Measurements from ENCODE around the gene PEA15. TPM values are rescaled to one million over a fixed set of nuclear protein-coding genes. Genes with fewer than 3 reads are reported as not detected.

PEA15 gene
- total and polyA plus RNA-seq, 2 donors (not counting 3 experiments of a cell fraction or from before 2014, with no cell fraction given): 250 to 304 TPM

DNA sequence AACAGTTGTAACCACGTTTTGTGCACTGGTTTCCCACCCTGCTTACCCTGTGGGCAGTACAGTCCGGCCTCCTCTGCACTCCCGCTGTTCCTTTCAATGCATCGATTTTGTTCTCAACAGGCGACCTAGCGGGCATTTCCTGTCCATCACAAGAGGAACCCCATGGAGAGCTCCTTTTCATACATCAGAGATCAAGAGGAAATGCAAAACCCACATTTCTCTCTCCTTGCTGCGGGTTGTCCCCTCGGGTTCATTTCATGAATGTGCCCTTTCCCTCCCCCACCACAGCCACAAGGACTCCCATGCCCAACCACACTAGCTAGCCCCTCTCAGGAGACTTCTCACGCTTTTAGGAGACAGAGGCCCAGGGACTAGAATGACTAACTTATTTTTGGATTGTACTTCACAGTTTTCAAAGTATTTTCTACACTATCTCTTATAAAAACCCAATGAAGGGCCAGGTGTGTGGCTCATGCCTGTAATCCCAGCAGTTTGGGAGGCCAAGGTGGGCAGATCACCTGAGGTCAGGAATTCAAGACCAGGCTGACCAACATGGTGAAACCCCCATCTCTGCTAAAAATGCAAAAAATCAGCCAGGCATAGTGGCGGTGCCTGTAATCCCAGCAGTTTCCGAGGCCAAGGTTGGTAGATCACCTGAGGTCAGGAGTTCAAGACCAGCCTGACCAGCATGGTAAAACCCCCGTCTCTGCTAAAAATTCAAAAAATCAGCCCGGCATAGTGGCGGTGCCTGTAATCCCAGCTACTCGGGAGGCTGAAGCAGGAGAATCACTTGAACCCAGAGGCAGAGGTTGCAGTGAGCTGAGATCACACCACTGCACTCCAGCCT, 35.4 kb upstream of the PEA15 start:
- Histone ChIP-seq H3K4me3 (replicated peaks in 1 of 3; ENCODE audit: insufficient read depth in 1 of 3, low read depth in 1 of 3, low read length in 3 of 3) (no peak overlapping the region), H3K79me2 (ENCODE audit: control insufficient read depth, insufficient read depth, low read length) (no peaks in the 10 kb centered on the region), H3K9ac (replicated peaks; ENCODE audit: extremely low read depth, insufficient read depth, low read length) (no peak overlapping the region), H3K9me1 (replicated peaks; ENCODE audit: control insufficient read depth, extremely low read depth, insufficient read depth, low read length) (no peaks in the 10 kb centered on the region), H4K20me1 (replicated peaks; ENCODE audit: control insufficient read depth, extremely low read depth, insufficient read depth, low read length) (no peaks in the 10 kb centered on the region), H2AFZ (ENCODE audit: low read depth, low read length) (no peak overlapping the region), H3K27me3 (ENCODE audit: control insufficient read depth in 2 of 2, insufficient read depth in 2 of 2, low read length in 2 of 2) (peaks cover 7 to 17% of the 10 kb centered on the region in 2 experiments), H3K9me3 (replicated peaks; ENCODE audit: control insufficient read depth, insufficient read depth, low read length) (no peaks in the 10 kb centered on the region), H3K27ac (ENCODE audit: insufficient read depth, low read depth, low read length) (no peak overlapping the region), H3K4me2 (ENCODE audit: insufficient read depth, low read length) (no peak overlapping the region), H3K4me1 (ENCODE audit: control insufficient read depth, extremely low read depth, insufficient read depth, low read length) (no peaks in the 10 kb centered on the region), H3K36me3 (ENCODE audit: control insufficient read depth in 2 of 2, extremely low read depth in 1 of 2, insufficient read depth in 2 of 2, low read length in 2 of 2) (no peaks in the 10 kb centered on the region)
- ChIA-PET POLR2A (no interaction called here), CTCF (interaction anchor here (0.7 to 1.7 kb wide), 4 partner anchors 24 to 122 kb away, joined by 3 to 5 read pairs (median 5); no protein-coding TSS in a partner anchor)
- dilution Hi-C loops (cut with MboI; ENCODE audit: extremely low pct_ligation_motif_present, low sequenced_read_pairs): no loop called here
- intact Hi-C loops (cut with micrococcal nuclease): no loop called here
- no peak for DNase-seq (ENCODE audit: low read depth, low spot score)
- no peak for FAIRE-seq
- TF ChIP-seq GATA2 (IDR thresholded peaks at IDR 0.05; ENCODE audit: insufficient read depth, insufficient read length, low read depth, low read length) (no peak), EZH2 (IDR thresholded peaks at IDR 0.05; ENCODE audit: borderline replicate concordance, low read depth, low read length, severe bottlenecking) (no peak), POLR2A (IDR thresholded peaks at IDR 0.05; ENCODE audit: low read depth, low read length) (no peak), JUN (IDR thresholded peaks at IDR 0.05; ENCODE audit: borderline replicate concordance, insufficient read depth, insufficient read length, low read depth) (no peak), POLR2AphosphoS5 (IDR thresholded peaks at IDR 0.05; ENCODE audit: insufficient read depth, low read depth, low read length) (no peak), FOS (IDR thresholded peaks at IDR 0.05; ENCODE audit: borderline replicate concordance, insufficient read depth, low read length) (no peak), CTCF (IDR thresholded peaks at IDR 0.05; ENCODE audit: extremely low read depth in 1 of 2, insufficient read depth in 1 of 2, low read depth in 1 of 2, low read length in 2 of 2) (no peak), MYC (IDR thresholded peaks at IDR 0.05; ENCODE audit: low read depth, low read length) (no peak)
- TF ChIP-seq, protein P1, sequence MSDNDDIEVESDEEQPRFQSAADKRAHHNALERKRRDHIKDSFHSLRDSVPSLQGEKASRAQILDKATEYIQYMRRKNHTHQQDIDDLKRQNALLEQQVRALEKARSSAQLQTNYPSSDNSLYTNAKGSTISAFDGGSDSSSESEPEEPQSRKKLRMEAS (IDR thresholded peaks at IDR 0.05; ENCODE audit: insufficient read depth, insufficient read length): no peak
- BruUV-seq (replicated peaks): no TSS peak

Data from endothelial cell of umbilical vein (primary cell).